ENCODE results near the gene MYO1B.

MYO1B gene

DNA sequence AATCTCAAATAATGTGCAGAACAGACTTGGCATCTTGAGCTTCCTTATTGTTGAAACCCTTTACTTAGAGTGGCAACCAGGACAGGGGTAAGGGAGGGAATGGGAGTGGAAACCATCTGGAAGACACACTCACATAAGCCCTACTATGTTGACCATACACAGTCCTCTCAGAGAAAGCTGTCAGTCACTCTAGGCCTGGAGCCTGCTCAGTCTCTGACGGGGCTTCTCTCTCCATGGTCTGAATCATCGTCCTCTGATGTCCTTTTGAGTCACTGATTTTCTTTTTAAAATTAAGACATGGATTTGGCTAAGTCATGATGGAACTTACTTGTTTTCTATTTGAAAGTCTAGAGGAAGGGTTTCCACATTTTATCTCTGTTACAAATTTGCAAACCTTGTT is 74.0 kb downstream of the MYO1B start:
- DNase-seq (ENCODE audit: low read depth in 1 of 2, low spot score in 1 of 2): no peak

DNA sequence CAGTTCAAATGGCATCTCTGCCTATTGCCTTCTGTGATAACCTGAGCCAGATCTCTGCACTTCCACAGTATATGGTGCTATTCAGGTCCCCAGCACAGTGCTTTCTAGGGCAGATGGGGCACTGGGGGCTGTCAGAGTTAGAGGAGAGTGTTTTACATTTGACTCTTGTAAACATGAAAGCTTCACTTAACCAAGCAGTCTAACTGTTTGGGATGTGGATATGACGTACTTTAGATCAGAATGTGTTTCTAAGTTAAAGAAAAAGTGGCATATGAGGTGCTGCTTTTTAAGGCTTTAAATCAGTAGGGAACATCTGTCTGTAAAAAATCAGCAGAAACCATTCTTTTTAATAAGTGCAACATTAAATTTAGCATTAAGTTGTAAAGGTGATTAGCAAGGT is 75.7 kb downstream of the MYO1B start:
- DNase-seq (ENCODE audit: low read depth in 1 of 2, low spot score in 1 of 2): no peak

DNA sequence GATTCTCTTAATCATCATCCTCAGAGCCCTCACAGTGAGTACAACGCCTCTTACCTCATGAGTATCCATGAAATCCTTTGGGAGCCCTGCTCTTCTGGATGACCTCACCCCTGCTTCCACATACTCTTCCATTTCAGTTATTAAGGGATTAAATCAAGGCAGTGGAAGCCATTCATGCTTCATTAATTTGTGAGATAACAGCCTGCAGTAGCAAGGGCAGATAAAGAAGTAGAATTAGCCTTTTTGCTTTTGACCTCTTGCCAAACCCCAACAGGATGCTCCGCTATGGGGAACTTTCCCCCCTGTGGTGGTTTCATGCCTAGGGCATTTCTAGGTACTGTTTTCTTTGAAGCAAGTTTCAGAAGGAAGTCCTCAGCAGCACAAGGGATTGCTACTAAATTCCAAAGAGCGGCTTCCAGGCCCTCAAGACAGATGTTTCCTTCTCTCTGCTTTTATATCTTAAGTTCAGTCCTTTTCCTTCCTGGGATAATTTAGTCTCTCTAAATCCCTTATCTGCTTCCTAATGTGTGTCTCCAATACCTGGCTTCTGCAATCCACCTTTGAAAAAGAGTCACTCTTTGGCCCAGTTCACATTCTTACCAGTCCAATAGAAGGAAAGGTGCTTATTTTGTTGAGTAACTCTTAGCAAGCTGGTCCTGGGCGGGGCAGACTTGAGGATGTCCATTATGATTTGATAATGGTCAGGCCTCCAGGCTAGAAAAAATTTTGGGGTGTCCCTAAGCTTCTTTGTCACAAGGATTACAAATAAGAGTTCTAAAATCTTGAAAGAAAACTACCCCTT is 76.9 kb downstream of the MYO1B start:
- DNase-seq (ENCODE audit: low read depth in 1 of 2, low spot score in 1 of 2): no peak

DNA sequence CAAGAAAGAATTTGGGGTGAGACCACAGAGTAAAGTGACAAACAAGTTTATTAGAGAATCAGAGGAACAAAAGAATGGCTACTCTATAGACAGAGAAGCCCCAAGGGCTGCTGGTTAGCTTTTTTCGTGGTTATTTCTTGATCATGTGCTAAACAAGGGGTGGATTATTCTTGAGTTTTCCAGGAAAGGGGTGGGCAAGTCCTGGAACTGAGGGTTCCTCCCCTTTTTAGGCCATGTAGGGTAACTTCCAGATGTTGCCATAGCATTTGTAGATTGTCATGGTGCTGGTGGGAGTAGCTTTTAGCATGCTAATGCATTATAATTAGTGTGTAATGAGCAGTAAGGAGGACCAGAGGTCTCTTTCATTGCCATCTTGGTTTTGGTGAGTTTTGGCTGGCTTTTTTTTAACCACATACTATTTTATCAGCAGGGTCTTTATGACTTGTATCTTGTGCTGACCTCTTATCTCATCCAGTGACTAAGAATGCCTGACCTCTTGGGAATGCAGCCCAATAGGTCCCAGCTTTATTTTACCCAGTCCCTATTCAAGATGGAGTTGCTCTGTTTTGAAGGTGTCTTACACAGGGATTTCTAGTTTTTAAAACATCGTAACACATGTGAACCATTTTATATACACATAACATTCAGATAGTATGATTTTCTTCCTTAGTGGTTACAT is 77.8 kb downstream of the MYO1B start:
- no peak for DNase-seq (ENCODE audit: low read depth in 1 of 2, low spot score in 1 of 2)

DNA sequence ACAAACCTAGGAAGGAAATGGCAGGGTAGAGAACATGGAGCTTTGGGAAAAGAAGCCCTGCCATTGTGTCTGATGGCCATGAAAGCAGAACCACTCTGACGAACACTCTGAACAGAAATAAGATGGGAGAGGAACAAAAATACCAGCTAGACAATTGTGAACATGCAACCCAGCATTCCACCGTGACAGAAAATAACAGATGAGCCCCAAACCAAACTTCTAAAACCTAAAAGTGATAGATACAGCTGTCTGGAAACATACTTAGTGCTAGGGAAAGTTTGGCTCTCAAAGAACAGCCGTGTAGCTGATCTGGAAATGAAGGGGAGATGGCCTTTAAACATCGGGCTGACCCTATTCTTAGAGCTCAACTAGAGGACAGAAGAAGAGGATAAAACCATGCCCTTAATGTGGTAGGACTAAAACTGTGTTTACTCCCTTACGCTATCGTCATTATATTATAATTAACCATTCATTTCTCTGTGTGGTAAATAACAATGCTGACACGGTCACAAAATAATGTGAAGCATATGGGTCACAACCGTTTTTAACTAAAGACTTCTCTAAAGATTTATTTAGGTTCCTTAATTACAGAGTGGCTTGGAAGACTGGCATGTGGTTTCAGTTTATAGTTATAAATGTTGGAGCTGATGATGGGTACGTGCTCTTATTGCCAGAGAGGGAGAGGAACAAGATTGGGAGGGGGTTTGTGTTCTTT is 80.6 kb downstream of the MYO1B start:
- DNase-seq (ENCODE audit: low read depth in 1 of 2, low spot score in 1 of 2): no peak

DNA sequence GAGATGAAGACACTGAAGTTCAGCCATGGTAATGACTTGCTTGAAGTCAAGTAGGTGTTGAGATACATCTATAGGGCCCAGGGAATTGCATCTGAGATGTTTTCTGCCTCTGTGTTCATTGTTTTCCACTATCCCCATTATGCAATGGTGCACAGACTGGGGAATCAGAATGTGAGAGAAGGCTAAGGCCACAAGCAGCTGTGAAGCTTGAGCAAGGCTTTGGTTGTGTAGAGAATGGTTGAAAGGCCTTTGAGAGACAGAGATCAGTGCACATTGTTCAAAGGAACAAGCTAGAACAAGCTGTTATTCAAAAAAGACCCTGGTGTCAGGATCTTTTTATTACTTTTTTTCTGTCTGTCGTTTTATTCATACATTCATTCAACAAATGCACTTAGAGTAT is 82.3 kb downstream of the MYO1B start:
- DNase-seq (ENCODE audit: low read depth in 1 of 2, low spot score in 1 of 2): no peak

DNA sequence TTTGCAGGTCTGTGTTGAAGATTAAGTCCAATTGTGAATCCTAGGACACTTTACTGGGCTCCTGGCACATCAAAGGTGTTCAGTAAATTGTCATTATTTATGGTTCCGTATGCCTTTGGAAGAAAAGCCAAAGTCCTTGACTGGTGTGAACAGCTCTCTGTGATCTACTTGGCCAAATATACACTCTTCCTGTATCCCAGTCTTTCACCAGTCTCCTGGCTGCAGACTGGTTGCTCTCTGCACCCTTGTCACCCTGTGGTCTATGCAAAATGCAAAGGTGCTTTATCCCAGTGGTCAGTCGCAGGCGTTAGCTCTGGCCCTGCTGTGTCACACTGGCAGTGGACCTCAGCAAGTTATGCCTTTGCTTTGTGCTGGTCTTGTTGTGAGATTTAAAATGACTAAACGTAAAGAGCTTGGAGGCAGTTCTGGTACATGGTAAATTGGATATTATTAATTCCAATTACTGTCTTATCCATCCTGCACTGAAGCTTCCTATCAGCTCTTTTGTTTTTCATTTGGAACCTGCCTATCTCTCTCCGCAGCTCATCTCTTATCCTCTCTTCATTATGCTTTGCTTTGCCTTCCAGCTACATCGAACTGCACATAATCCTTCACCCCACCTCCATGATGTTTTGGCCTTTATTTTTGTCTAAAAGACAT is 83.1 kb downstream of the MYO1B start:
- no peak for DNase-seq (ENCODE audit: low read depth in 1 of 2, low spot score in 1 of 2)

DNA sequence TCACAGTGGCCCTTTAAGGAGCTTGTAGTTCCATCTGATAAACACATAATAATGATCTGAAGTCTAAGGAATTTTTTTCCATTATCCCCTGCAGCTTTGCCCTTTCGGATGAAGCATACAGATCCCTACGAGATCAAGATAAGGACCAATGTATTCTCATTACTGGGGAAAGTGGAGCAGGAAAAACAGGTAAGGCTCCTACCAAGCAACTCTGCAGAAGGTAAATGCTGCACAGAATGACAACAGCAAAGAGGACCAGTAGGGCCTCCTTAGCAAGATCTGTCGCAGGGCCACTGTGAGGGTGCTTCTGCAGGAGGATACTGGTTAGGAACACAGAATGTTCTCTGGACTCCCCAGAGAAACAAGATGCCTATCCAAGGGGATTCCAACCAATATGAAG is 84.6 kb downstream of the MYO1B start:
- no peak for DNase-seq (ENCODE audit: low read depth in 1 of 2, low spot score in 1 of 2)

DNA sequence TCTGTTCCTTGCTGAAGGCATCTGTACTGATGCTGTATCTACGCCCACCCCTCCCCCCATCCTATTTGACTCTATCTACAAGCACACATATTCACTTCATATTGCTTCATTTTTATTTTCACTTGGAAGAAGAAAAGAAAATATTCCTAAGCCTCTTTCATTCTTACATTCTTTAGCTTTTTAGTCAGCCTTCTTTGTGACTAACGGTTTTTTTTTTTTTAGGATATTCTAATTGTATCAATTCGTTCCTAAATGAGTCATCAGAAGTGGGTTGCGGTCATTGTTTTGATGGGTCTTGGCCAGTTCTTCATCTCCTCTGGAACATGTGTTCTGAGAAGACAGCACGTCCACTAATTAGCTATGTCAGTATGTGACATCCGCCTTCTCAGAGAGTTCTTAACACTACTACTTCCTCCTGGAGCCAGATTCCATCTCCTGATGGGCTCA is 88.7 kb downstream of the MYO1B start:
- no peak for DNase-seq (ENCODE audit: low read depth in 1 of 2, low spot score in 1 of 2)

DNA sequence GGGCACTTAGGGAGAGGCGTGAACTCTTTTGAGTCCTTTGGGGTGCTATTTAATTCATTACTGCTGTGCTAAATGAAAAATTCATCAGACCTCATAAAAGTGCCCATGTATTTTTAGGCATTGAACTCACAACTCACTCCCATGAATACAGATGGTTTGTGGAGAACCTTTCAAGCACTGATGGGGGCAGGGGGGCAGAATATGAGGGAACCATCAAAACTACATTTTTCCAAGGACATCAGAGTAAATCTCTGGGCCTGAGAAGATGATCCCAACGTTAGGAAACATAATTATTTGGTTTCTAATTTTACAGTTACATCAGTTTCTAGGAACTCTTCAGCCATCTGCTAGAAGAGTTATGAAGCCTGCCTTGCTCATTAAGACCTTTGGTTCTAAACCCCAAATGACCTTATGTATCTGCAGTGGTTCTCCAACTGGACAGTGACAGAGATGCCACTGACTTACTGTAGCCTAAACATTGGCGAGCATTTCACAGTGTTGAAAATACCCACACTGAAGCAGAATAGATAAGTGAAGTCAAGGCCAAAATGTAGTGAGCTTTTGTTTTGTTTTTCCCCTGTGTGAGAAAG is 90.8 kb downstream of the MYO1B start:
- no peak for DNase-seq (ENCODE audit: low read depth in 1 of 2, low spot score in 1 of 2)

DNA sequence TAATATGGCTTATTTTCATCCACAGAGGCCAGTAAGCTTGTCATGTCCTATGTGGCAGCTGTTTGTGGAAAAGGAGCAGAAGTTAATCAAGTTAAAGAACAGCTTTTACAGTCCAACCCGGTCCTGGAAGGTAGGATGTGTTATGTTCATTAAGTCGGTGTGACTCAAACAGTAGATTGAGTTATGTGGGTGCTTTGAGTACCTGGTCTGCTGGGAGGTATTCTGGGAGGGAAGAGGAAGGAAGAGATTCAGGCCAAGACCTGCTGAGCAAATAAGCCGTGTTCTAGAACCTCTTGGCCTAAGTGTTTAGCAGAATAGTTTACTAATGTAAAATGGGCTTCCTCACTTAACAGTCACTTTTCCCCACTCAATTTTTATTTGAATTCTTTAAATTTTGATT is 96.2 kb downstream of the MYO1B start:
- DNase-seq (ENCODE audit: low read depth in 1 of 2, low spot score in 1 of 2): no peak

DNA sequence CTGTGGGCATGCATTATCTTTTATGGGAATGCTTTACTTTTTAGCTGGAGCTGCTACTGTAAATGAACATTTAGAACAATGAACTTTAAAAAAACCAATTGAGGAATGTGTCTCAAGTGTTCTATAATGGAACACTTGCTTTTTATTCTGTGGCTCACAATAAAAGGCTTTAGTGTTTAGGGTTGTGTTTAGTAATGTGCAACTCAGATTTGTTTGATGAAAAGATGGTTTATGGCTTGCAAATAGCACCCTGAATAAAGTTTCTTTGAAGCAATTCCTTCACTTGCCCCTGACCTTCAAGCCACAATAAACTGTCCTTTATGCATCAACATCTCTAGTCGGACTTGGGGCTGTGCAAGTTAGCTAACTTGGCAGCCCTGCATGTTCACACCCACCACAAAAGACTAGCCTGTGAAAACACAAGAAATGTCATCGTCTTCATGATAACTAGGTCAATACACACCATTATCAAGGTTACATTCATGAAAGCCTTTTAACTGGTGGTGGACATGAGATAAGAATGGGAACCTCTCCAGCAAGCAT is 98.7 kb downstream of the MYO1B start:
- DNase-seq (ENCODE audit: low read depth in 1 of 2, low spot score in 1 of 2): no peak

DNA sequence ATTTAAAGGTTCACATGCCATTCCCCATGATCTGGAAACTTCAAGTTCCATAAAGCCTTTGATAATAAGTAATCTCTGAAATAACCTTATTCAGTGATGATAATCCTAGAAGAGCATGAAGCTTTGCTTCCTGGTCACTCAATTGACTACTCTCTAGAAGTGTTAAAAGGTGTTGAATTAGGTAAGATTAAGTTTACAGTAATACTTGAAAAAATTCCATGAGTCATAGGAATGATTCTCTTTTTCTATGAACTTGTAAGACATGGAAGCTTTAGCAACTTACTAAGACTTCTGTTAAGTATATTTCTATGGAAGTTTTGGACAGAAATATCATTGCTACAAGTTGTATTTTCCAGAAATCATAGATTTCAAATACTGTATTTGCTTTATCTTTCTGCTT is 100.6 kb downstream of the MYO1B start:
- DNase-seq (ENCODE audit: low read depth in 1 of 2, low spot score in 1 of 2): no peak

DNA sequence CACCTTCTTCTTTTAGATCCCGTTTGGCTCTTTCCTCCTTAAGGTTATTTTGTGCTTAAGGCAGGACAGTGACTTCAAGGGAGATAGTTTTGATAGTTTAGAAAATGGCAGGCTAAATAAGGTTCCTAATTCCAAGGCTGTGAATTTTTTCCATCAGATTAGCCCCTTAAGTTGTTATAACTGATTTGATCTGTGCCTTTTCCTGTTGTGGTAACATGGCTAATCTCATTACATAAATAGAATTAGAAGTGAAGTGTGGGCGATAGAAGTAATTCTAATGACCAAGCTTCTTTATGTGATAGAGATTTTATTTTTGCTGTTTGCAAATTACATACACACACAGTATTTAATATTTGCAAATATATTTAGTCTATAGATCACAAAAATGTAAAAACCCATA is 102.0 kb downstream of the MYO1B start:
- DNase-seq (ENCODE audit: low read depth in 1 of 2, low spot score in 1 of 2): no peak

DNA sequence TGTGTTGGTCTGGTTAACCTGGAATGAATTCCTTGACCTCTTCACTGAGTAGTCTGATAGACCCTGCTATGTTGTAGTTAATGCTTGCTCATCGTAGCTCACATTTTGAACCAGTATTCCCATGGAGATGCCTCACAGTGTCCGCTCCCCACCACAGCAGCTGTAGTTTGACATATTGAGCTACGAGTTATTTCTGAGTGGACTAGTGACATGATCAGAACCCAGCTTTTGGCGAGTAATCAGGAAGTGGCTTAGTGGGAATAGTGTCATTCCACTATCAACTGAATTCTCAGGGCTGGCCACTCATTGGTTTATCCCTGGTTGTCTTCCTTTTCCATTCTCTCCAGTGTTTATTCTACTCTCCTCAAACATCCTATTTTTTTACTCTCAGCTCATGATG is 102.7 kb downstream of the MYO1B start:
- DNase-seq (ENCODE audit: low read depth in 1 of 2, low spot score in 1 of 2): no peak

DNA sequence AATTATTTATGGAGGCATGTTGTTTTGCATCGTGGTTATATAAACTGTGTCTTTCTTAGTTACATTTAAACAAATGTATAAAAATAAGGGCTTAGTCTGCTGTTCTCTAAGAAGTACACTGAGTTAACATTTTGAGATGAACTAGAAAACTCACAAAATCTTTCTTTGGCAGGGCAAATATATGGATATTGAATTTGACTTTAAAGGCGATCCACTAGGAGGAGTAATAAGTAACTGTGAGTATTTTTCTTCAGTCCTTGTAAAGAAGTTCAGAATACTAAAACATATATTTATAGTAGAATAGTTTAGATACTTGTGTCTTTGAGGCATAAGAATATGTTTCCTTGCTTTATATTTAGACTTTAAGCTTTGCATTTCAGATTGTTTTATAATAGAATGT is 104.8 kb downstream of the MYO1B start:
- no peak for DNase-seq (ENCODE audit: low read depth in 1 of 2, low spot score in 1 of 2)

DNA sequence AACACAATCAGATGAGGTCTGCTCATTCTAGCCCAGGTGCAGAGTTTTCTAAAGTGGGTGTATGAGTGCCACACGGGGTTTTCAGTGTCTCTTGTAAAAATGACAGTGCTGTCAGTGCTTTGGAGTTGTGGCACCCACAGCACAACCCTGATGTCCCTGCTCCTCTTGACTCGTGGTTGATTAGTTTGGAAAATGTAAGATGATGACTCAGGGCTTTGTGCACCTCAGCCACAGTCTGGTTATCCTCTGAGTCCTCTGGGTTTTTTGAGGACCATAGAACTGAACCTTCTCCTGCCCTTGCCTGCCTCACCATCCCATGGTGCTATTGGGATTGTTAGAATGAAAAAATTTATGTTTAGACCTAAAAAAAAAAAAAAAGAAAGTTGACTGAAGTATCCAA is 105.6 kb downstream of the MYO1B start:
- no peak for DNase-seq (ENCODE audit: low read depth in 1 of 2, low spot score in 1 of 2)

DNA sequence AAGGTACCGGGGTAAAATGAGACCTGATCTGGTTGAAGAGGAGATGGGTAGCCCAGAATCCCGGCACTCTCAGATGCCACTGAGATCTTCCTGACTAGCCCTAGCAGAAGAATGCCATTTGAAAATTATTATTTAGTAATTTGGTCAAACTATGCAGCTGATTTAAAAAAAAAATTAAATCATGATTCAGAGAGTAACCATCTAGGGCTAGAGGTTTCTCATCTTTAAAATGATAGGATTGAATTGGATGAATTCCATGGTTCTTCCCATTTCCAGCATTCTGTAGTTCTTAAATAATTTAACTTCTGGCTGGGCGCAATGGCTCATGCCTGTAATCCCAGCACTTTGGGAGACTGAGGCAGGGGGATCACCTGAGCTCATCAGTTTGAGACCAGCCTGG is 106.1 kb downstream of the MYO1B start:
- DNase-seq (ENCODE audit: low read depth in 1 of 2, low spot score in 1 of 2): no peak

DNA sequence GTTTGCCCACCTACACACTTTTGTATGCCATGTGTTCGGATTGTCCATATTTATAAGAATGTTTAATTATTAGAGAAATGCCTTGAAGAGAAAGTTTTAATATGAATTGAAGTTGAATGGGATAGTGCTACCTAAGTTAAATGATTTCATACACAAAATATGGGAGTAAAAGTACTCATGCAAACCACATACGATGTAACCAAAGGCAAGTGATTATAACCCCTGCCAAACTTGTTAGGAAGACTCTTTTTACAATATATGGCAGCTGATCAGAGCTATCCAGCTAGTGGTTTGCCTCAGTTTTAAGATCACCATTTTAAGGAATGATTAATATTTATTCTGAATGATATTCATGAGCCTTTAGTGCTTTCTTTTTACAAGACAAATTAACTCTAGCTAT is 106.7 kb downstream of the MYO1B start:
- DNase-seq (ENCODE audit: low read depth in 1 of 2, low spot score in 1 of 2): no peak

DNA sequence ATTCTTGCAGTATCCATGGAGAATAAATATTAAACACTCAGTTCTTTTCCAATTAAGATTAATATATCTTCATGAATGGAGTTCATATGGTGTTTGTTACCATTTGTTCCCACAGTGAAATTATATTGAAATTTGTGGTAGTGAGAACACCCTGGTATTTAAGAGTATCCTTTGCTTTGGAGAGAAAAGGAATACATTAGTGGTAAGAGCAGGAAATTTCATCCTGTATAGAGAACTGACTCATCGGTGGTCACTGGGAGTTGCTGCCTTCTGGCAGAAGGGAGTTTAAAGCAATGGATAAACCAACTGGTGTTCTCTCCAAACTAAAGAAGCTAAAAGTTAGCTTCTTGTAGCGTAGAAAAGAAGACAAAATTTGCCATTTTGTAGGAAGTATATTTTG is 107.3 kb downstream of the MYO1B start:
- DNase-seq (ENCODE audit: low read depth in 1 of 2, low spot score in 1 of 2): no peak

DNA sequence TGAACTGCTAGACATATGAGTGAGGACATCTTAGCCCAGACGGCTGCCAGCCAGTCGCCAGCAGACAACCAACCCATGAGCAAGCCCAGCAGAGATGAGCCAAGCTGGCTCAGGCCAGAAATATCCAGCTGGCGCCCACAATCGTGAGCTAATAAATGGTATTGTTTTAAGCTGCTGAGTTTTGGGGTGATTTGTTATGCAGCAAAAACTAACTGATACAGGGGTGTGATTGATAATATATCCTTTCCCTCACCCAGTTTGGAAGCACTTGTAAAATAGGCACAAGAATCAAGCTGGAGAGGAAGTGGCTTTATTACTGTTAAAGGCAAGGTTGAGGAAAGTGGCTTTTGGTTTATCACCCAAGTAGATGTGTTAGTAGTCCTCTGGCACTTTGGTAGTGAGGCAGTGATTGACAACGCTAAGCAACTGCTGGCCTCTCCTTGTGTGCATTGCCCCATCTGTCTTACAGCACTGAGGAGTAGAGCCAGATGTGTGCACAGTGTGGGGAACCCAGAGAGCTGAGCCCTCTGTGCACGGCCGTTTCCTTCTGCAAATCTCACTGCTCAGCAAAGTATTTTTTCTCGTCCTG is 110.1 kb downstream of the MYO1B start:
- no peak for DNase-seq (ENCODE audit: low read depth in 1 of 2, low spot score in 1 of 2)
